GM18907 (cell line): ENCODE measurements around the gene RASL10B.

ENCODE experiments used
- ATAC-seq: cut with Tn5 transposase; IDR thresholded peaks from one replicate; pipeline ENCODE4 v1.9.1; 2021; ENCODE audit warnings: mild to moderate bottlenecking, moderate library complexity; ENCODE audit not compliant: unreplicated experiment

RASL10B gene

GRCh38 chr17:35716897-35717465 lies 14.5 kb upstream of the RASL10B start:
- ATAC-seq: no peak

- no peak for ATAC-seq
Observed at GRCh38 chr17:35717475-35717874, 14.0 kb upstream of the RASL10B start.

DNA sequence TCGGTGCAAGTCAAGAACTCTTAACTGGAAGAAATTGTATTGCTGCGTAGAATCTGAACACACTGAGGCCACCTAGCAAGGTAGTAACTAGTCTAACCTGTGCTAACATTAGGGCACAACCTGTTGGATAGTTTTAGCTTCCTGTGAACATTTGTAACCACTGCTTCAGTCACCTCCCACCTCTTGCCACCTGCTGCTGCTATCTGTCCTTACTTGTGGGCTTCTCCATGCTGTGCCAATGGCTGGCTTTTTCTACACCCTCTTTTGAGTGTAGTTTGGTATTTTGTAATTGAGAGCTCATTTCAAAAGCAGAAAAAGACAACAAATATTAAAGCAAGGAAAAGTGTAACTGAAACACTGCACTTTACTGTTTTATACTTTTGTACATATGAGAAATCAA lies 7.7 kb upstream of the RASL10B start:
- ATAC-seq: no peak

DNA sequence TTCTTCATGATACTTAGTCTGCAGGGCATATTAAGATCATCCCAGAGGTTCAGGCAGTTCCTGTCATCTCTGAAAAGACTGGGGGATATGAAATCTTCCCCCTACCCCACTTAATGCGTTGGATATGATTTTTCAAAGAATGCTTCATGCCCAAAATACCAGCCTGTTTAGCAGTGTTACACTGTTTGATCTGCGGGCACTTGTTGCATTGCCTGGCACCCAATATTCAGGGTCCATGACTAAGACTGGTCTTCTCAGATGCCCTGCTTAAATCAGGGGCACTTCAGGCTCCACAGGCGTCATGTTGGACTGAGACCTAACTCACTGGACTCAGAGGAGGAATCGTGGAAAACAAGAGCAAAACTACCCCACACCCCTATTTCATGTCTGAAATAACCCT lies 6.4 kb upstream of the RASL10B start:
- ATAC-seq: no peak

DNA sequence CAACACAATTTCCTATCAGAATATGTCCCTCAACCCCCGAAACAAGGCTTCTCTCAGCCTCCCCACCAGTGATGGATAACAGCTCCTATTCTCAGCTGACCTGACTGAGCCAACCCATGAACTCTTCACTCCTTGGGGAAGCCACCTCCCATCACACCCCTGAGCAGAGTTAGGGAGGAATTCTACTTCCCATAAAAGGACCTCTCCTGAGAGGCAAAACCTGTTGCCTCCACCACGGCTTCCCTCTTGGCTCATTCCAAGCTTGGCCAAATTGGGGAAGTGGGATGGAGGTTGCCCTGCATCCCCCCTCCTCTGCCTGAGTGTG lies 5.7 kb upstream of the RASL10B start:
- no peak for ATAC-seq

- no peak for ATAC-seq
Observed at GRCh38 chr17:35726127-35726952, 5.1 kb upstream of the RASL10B start.

- ATAC-seq: no peak
Observed at GRCh38 chr17:35726953-35727460, 4.4 kb upstream of the RASL10B start.

- ATAC-seq: no peak
Observed at GRCh38 chr17:35727635-35728034, 3.8 kb upstream of the RASL10B start.

DNA sequence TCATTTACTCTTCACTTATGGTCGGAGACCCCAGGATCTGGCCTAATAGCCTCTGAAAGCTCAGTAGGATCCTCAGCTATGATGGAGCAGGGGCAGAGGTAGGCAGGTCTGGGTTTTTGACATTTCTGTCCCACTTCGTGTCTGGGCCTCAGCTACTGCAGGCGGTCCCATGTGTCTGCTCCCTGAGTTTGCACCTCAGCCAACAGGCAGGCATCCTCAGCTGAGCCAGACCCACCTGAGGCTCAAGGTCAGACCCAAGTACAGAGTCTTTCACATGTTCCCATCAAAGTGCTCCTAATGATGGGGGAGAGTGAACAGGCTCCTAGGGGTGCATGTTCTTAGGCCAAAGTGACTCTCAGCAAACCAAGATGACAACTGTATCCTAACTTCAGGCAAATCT lies 2.9 kb upstream of the RASL10B start:
- ATAC-seq: no peak

- ATAC-seq: no peak
Observed at GRCh38 chr17:35729405-35729833, 2.0 kb upstream of the RASL10B start.

DNA sequence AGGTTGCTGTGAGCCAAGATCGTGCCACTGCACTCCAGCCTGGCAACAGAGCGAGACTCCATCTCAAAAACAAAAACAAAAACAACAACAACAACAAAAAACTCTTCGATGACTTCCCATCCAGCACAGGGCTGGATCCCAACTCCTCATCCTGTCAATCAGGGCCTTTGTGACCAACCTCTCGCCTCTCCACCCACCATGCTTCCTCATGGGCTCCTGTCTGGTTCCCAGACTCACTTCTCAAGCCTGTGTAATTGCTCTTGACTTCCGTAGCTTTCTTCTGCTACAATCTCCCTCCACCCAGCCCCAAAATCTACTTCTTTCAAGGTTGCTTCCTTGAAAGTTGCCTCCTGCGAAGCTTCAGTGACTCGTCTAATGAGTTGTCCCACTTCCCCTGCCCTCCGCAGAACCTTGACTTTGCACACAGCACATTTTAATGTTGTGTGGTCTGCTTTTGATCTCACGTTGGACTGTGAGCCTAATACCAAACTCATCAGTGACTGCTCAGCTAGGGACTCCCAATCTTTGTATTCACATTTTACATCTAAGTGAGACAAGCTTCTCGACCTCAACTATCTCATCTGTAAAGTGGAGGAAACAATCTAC lies 936 bp upstream of the RASL10B start:
- no peak for ATAC-seq

GRCh38 chr17:35731917-35732805 lies 722 bp downstream of the RASL10B start:
- no peak for ATAC-seq

DNA sequence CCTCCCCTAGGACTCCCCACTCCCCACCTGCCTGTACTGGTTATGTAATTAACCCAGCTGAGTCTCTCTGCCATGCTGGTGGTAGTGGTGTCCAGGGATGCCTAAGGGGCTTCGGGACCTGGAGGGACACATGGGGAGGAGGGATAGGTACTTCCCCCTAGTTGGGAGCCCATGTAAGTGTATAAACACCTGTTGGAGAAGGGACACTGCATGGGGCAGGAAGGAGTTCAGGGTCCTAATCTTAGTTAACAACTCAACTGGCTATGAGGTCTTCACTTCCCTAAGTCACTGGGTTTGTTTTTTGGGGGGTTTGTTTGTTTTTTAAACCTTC lies 1.3 kb downstream of the RASL10B start:
- no peak for ATAC-seq

GRCh38 chr17:35733366-35733765 lies 1.9 kb downstream of the RASL10B start:
- no peak for ATAC-seq

DNA sequence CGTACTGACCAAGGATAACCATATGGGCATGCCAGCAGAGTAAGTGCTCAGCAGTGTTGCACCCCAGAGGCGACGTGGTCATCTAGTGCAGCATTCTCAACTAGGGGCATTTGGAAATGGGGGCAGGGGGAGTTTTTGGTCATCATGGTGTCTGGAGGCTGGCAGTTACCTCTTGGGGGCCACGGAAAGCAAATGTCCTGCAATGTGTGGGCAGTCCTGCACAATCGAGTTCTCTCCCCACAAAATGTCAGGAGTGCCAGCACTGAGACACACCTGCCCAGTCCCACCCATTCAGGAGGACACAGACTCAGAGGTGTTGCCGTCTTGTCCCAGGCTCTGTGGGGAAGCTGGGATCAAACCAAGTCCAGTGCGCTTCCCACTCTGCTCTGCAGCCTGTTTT lies 3.0 kb downstream of the RASL10B start:
- no peak for ATAC-seq

DNA sequence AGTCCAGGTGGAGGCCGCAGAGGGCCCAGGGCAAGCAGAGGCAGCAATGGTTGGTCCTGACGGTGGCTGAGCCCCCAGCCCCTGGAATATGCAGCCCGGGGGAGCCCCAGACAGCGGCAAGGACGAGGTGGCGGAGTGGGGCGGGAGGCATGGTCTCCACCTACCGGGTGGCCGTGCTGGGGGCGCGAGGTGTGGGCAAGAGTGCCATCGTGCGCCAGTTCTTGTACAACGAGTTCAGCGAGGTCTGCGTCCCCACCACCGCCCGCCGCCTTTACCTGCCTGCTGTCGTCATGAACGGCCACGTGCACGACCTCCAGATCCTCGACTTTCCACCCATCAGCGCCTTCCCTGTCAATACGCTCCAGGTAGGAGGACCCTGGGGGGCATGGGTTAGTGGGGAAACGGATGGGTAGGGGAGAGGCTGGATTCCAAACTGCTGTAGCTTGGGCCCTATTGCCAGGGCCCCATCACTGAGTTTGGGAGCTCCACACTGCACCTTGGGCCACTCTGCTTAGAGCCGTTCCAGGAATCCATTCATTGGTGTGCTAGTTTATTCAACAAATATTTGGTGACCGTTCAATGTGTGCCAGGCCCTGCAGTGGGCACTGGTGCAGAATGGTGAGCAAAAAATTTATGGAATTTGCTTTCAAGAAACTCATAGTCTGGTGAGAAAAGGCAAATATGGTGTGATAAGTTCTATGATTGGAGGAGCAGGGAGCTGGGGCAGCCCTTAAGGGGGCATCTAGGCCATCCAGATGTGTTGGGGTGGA lies 3.8 kb downstream of the RASL10B start:
- no peak for ATAC-seq

DNA sequence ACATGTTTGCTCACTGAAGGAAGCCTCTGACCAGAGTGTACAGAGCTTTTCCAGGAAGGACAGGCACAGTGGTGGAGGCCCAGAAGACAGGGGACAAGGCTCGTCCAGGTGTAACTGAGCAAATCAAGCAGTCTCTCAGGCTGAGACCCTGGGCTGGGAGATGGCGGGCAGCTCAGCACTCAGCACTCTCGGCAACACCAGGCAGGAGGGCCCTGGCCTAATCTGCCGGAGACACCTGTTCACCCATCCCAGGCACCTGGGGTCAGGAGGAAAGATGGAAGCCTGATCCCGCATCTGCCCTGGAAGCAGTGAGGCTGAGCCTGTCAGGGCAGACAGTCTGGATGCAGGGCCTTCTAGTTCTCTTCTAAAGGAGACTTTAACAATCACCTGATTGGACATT lies 4.8 kb downstream of the RASL10B start:
- no peak for ATAC-seq

DNA sequence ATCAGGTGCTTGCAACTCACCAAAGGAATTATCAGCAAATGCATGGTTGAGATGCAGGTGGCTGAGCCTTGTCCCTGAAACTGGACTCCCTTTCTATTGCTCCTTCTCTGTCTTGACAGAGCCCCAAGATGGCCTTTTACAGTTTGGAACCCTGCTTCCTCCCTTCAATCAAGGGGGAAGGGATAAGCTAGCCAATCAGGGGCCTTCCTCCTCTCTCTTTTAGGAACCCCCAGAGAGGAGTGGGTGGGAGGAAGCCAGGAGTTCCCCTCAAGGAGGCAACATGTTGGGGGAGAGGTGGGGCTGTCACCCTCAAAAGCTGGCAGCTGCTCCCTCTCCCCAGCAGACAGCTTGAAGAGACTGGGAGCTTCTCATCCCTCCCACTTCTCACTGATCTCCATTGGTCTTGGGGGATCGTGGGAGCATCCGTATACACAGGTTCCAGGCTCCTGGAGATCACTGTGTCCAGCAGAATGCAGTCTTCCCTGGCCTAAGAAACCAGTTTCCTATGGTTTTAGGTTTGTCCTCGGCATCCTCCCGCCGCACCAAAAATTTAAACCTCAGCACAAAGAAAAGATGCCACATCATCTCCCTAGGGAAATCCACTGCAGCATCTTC lies 7.2 kb downstream of the RASL10B start:
- no peak for ATAC-seq

DNA sequence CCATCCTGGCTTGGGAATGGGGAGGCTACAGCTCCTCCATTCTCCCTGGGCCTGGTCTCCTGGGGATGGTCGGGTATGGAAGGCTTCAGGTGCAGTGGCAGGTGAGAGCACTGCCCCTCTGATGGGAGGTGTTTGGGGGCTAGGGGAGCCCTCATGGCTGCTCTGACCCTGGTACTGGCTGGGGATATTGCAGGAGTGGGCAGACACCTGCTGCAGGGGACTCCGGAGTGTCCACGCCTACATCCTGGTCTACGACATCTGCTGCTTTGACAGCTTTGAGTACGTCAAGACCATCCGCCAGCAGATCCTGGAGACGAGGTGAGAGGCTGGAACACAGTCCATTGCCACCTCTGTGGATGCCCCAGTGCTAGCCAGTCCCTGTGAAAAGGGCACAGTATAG lies 8.8 kb downstream of the RASL10B start:
- ATAC-seq: no peak
